DLD1 (cell line): ENCODE measurements around the gene CDH3.

Source experiments
- in situ Hi-C: cut with HindIII; loops from 2 replicates; pipeline ENCODE4 v1.10.0; 2017; ENCODE audit warnings: low sequenced_read_pairs

CDH3 gene

DNA sequence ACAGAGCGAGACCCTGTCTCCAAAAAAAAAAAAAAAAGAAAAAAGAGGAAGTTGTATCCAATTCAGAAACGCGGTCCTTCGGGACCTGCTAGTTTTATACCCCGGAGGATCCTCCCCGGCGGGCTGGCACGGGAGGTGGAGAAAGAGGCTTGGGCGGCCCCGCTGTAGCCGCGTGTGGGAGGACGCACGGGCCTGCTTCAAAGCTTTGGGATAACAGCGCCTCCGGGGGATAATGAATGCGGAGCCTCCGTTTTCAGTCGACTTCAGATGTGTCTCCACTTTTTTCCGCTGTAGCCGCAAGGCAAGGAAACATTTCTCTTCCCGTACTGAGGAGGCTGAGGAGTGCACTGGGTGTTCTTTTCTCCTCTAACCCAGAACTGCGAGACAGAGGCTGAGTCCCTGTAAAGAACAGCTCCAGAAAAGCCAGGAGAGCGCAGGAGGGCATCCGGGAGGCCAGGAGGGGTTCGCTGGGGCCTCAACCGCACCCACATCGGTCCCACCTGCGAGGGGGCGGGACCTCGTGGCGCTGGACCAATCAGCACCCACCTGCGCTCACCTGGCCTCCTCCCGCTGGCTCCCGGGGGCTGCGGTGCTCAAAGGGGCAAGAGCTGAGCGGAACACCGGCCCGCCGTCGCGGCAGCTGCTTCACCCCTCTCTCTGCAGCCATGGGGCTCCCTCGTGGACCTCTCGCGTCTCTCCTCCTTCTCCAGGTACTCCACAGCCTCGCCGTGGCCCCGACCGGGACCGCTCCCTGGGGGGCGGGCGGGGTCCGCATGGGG is at the start of gene CDH3:
TSS of gene CDH3 (plus strand) at position 596 of the 779 bp plus-strand sequence. CDS start at position 666, 70 bp downstream.
- in situ Hi-C loops = no loop called here

DNA sequence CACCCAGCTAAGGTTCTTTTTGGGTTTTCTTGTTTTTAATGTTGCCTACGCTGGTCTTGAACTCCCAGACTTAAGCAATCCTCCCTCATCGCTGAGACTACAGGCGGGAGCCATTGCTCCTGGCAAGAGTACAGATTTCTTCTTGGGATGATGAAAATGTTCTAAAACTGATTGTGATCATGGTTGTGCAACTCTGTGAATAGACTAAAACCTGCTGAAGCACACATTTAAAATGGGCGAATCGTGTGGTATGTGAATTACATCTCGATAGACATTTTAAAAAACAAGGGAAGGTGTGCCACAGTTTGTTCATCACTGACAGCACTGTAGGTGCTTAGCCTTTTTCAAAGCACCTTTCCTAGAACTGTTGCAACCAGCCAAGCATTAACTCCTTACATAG is 48.8 kb upstream of the CDH3 start:
- in situ Hi-C loops = no loop called here

DNA sequence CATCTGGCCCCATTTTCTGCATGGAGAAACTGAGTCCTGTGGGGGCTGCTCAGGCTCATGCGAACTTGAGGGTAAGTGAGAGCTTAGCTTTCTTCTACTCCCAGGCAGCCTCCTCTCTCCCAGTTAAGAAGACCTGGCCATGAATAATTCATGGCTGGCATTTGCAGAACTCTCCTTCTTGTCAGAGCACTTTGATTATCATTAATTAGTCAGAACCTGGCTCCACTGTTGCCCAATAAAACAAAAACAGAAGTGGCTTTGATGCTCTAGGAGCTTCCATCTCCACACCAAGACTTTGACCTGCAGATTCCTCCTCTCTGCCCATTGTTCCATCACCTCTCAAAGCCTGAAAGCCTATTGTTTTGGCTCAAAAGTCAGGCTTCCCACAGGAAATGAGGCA is 45.5 kb upstream of the CDH3 start:
- in situ Hi-C loops = no loop called here

DNA sequence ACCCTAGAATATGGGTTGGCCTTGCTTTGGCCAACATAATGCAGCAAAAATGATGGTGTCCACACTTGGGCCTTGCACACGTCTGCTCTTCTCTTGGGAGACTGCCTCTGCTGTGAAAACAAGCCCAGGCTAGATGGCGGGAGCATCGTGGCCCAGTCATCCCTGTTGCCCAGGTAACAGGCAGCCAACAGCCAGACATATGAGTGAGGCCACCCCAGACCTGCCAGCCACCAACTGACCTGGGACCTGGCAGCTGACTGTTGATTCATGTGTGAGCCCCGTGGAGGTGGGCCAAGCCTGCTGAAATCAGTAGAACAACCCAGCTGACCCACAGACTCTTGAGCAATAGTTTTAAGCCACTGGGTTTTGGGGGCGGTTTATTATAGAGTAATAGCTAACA is 39.4 kb upstream of the CDH3 start:
- in situ Hi-C loops = no loop called here

DNA sequence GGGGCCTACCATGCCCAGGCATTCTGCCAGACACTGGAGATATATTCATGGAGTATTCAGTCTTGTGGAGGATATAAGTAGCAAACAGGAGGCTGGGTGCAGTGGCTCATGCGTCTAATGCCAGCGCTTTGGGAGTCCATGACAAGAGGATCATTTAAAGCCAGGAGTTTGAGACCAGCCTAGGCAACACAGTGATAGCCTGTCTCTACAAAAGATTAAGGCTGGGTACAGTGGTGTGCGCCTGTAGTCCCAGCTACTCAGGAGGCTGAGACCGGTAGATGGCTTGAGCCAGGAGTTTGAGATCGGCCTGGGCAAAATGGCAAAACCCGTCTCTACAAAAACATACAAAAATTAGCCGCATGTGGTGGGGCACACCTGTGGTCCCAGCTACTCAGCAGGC is 37.7 kb upstream of the CDH3 start:
- in situ Hi-C loops = no loop called here

DNA sequence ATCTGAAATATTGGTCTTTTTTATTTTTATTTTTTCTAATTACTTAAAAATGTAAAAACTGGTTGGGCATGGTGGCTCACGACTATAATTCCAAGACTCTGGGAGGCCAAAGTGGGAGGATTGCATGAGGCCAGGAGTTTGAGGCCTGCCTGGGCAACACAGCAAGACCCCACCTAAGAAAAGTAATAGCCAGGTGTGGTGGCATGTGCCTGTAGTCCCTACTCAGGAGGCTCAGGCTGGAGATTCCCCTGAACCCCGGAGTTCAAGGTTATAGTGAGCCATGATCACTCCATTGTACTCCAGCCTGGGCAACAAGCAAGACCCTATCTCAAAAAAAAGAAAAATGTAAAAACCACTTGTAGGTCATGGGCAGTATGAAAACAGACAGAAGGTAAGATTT is 36.8 kb upstream of the CDH3 start:
- in situ Hi-C loops = no loop called here

DNA sequence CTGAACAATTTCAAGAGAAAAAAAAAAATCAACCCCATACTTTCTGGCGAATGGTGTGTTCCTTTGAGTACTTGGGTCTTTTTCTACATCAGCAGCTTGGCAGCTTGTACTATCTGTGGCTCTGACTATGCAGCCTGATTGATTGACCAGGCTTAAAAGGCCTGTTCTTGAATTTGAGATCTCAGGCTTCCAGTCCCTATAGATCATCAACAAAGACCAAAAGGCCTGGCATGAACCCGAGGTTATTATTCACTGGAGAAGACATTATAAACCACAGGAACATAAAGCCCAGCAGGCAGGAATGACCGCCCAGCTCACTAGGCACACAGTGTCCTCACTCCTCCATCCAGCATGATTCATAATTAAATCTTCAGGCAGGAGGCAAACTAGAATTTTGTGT is 32.1 kb upstream of the CDH3 start:
- in situ Hi-C loops = no loop called here

DNA sequence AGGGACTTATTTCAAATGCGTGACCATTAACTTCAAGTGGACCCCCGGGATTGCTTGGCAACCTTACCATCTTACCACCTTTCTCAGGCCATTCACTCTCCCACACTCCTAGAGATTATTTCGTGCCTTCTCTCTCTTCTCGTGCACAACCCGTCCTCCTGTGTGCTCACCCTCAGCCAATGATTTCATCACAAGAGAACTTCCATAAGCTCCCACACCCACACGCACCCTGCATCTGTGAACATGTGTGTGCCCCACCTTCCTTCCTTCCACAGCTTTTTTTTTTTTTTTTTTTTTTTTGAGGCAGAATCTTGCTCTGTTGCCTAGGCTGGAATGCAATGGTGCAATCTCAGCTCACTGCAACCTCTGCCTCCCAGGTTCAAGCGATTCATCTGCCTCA is 27.4 kb upstream of the CDH3 start:
- in situ Hi-C loops = no loop called here

DNA sequence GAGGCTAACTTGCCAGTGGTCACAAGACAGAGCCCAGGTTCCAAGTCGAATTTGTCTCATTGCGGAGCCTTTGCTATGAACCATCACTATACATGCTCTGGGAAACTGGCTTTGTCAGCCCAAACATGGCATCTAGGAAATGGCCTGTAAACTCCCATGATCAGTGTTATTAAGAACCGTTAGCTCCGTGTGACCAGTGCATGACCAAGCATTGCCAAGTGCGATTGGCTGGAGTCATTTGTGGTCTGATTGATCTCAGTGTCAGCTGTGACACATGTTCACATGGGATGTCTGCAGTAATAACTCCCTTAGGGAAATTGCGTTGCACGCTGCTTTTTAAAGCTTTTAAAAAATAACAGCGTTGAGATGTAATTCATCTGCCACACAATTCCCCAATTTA is 18.6 kb upstream of the CDH3 start:
- in situ Hi-C loops = no loop called here

DNA sequence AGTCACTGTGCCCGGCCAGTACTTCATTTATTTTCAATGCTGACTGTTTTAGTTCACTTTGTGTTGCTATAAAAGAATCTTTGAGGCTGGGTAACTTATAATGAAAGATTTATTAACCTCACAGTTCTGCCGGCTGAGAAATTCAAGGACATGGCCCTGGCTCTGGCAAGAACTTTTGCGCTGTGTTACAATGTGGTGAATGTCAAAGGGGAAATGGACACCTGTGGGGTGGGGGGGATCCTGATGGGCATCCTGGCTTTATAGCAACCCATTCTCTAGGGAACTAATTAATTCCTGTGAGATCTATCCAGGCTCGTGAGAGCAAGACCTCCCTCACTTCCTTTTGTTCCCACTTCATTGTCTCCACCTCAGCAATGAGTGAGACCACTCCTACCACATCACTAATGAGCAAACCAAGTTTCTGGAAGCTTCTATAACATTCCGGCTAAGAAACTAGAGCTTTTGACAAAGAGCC is 17.1 kb upstream of the CDH3 start:
- in situ Hi-C loops = no loop called here

DNA sequence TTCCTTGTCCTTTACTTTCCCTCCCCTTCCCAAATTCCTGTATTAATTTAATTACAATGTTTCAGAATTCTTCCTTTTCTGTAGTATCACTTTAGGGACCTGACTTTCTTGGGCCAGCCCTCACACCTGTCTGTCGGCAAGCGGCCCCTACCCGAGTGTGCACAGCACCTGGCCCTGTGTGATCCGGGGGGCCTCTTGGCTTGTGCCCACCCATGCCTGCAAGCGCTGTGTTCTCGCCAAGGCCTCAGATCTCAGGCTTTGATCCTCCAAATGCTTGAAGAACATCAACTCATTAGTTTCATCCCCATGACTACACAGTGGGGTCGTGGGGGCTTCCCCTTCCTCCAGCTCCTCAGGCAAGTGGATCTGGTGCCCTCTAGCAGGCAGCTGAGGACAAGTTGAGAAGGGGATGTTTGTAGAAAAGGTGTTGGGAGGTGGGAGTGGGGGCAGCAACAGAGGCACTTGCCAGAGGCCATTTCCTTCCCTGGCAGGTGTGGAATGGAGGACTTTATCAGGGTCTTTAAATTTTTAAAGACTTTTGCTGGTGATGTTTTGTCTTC is 15.7 kb upstream of the CDH3 start:
- in situ Hi-C loops = no loop called here

DNA sequence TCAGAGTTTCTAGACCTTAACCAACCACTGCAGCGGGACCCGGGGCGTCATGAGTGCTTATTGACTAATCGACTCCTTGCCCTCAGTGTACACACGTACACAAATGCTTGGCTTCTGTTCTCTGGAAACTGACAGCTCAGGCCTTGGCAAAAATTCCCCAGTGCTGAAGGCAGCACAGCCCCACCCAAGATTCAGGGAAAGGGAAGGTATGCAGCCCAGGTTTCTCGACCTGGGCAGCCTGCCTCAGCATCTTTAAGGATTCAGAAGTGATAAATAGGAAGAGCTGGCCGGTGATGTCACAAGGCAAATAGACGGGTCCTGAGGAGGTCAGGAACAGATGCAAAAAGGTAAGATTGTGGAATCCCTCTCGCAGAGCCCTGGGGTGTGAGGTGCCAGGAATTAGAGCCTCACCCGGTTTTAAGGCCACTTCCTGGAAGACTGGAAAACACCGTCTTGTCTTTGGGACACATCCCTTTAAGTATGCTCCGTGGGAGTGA is 9.0 kb upstream of the CDH3 start:
- in situ Hi-C loops = no loop called here

DNA sequence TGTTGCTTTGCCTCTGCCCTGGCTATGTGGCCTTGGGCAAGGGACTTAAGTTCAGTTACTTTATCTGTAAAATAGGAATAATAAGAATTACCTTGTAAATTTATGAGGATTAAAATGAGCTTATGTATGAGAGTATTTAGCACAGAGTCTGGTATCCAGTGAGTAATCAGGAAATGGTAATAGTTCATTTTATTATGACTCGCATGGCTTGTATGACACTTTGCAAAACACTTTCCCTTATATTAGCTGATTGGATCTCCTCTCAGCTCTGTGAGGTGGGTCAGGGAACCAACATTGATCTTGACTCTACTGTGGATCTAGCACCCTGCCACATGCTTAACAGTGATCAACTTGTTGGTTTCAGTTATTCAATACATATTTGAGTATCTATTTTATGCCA is 8.3 kb upstream of the CDH3 start:
- in situ Hi-C loops = no loop called here

DNA sequence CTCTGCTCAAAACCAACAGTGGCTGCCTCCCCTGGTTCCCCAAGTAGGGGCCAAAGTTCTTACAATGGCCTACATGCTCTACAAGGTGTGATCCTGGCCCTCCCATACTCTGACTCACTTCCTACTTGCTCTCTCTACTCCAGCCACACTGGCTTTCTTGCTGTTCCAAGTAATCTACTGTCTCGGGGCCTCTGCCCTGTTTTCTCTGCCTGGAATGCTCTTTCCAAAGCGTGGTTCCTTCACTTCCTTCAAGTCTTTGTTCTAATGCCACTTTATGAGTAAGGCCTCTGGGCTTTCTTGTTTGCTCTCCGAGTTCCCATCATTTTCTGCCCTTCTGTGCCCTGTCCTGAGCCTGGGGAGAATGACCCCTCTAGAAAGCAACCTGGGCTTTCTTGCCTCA is 4.1 kb upstream of the CDH3 start:
- in situ Hi-C loops = no loop called here

DNA sequence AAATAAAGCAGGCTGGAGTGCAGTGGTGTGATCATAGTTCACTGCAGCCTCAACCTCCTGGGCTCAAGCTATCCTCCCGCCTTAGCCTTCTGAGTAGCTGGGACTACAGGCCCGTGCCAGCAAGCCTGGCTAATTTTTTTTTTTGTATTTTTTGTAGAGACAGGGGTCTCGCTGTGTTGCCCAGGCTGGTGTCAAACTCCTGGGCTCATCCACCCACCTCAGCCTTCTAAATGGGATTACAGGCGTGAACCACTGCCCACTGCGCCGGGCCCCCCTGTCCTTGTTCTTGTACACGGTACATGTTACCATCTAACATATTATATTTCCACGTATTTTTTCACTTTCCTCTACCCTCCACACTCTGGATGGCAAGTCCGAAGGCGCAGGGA is 3.1 kb upstream of the CDH3 start:
- in situ Hi-C loops = no loop called here

DNA sequence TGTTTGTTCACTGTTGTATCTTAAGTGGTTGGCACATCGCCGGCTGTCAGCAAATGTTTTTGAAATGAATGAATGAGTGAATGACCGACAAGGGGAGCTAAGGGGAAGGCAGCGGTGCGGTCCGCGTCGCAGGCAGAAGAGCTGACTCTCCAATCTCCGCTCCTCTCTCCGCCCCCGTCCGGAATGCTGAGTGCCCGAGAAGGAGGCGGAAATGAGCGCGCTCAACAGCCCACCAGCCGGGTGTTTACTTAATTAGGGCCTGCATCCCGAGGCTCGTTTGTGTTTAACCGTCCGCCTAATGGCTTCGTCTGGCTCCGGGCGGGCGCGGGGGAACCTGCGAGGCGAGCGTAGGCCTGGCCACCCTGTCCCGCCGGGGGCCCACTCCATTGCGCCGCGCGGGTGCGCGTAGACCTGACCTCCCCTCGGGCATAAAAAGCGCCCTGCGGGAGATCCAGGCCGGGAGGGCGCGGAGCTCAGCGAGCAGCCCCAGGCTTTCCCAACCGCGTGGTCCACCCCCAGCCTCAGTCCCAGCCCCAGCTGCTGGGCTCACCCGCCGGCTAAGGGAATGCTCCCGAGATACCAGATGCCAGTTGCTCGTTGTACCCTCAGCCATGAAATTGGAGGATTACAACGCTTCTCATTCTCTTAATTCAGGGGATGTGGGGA is 2.5 kb upstream of the CDH3 start:
- in situ Hi-C loops = no loop called here

DNA sequence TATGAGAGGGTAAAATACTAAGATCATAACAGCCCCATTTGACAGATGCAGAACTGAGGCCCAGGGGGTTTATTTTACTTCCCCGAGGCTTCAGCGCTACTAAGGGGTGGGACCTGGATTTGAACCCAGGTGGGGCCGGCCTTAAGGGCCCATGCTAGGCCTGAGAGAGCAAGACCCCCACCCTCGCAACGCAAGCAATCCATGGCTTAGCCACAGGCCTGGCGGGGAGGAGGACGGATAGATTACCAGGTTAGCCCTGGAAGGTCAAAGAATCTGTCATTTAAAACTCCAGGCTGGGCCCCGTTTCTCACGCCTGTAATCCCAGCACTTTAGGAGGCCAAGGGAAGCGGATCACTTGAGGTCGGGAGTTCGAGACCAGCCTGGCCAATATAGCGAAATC is 1.9 kb upstream of the CDH3 start:
- in situ Hi-C loops = no loop called here

DNA sequence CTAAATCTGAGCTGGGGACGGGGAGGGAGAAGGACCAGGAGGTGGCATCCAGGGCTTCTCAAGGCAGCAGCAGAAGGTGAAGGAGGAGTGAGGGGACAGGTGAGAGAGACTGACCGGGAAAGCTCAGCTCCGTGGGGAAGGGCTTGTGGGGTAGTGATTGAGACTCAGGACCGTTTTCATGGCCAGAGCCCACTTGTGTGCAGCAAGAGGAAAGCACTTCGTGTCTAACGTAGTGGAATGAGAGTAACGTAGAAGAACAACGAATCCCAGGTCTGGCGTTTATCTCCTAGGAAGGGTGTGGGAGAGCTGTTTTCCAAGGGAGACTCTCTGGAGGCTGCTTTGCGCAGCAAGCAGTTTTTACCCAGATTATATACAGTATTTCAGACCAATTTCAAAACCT is 1.3 kb upstream of the CDH3 start:
- in situ Hi-C loops = no loop called here

DNA sequence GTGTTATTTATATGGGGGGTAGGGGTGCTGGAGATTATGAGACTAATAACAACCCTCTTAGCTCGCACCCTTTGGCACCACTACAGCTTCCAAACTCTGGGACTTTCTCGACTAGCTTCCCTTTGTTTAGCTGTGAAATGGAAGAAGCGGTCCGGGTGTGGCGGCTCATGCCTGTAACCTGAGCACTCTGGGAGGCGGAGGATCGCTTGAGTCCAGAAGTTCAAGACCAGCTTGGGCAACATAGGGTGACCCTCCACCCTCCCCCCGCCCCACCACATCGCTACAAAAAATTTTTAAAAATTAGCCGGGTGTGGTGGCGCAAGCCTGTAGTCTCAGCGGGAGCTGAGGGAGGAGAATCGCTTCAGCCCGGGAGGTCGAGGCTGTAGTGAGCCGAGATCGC is 814 bp upstream of the CDH3 start:
- in situ Hi-C loops = no loop called here

DNA sequence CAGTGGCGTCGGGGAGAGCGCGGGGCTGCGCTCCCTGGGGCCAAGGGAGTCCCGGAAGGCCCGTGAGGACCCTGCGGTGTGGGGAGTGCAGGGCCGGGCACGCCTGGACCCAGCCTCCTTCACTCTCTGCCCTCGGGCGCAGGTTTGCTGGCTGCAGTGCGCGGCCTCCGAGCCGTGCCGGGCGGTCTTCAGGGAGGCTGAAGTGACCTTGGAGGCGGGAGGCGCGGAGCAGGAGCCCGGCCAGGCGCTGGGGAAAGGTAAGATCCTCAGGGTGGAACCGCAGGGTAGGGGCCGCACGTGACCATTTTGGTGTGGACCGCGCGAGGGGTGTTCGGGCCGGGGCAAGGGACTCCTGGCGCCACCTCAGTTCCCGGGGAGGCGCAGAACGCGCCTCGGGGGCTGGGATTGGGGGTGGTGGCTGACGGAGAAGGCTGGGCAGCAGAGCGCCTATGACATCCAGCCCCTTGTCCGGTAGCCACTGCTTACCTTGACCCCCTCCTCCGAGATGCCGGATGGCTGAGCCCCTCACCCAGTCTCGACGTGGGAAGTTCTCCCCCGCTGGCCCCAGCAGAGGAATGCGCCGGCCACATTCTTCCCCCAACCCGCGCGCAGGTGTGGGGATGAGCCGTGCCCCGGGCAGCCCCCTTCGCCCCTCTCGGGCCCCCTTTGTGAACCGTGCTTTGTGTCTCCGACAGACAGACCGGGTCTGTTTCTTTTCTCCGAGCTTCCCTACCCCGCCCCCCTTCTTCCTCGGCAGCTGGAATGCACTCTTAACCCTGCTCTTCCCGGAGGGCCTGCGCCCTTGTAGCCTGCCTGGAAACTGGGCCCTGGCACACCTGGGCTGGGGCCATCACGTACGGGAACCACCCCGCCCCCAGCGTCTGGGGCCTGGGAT is 631 bp downstream of the CDH3 start:
- in situ Hi-C loops = no loop called here
